SH-SY5Y (cell line): Measurements from ENCODE around the gene MBOAT2.

Experiments
- GATA2 ChIP-seq: IDR thresholded peaks from 2 replicates; pipeline ENCODE4 v1.6.1; 2011; ENCODE audit warnings: mild to moderate bottlenecking, low read depth, low read length
- GATA3 ChIP-seq: IDR thresholded peaks from 2 replicates; pipeline ENCODE4 v1.6.1; 2011; ENCODE audit warnings: low read depth, mild to moderate bottlenecking, low read length, moderate library complexity

- TF ChIP-seq GATA2, result no peak
- no peak for TF ChIP-seq GATA3
Observed at GRCh38 chr2:9025746-9026145, 22.3 kb upstream of the MBOAT2 start.
